Astrocyte of the spinal cord (primary cell): ENCODE results near the gene ZFHX3.

ENCODE experiments used
- DNase-seq: peaks from one replicate; pipeline ENCODE4 v3.0.0; 2011; ENCODE audit warnings: low read depth, low spot score
- H3K4me3 ChIP-seq: 2 replicates; pipeline ENCODE4 v1.5.1; 2011; ENCODE audit warnings: low read depth, mild to moderate bottlenecking, low read length, moderate library complexity
- in situ Hi-C: cut with HindIII; loops from 2 replicates; pipeline ENCODE4 v1.10.0; 2017; ENCODE audit warnings: low sequenced_read_pairs
- TF ChIP-seq, protein P1 (sequence below): IDR thresholded peaks from 2 replicates; pipeline ENCODE4 v1.5.1; 2012; ENCODE audit warnings: low read depth, mild to moderate bottlenecking, low read length, inconsistent platforms

ZFHX3 gene

DNA sequence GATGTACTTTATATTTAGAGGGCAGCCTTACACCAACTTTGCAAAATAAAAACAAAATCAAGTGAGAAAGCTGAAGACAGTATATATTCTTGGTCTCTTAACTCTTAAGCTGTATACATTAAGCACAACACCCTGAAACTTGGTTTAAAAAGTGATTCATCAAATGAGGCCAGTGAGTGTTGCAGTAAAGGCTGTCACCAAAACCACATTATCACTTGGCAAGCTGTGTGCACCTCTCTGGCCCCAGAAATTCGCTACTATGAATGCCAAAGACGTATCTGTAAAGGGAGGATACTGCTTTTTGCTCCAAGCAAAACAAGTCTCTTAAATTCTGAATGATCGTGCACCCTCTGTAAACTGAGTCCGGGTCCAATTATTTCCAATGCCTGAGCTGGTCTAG lies 163.9 kb downstream of the ZFHX3 start:
- DNase-seq = peak; percentile 31
- in situ Hi-C loops = no loop called here
- TF ChIP-seq, protein P1, sequence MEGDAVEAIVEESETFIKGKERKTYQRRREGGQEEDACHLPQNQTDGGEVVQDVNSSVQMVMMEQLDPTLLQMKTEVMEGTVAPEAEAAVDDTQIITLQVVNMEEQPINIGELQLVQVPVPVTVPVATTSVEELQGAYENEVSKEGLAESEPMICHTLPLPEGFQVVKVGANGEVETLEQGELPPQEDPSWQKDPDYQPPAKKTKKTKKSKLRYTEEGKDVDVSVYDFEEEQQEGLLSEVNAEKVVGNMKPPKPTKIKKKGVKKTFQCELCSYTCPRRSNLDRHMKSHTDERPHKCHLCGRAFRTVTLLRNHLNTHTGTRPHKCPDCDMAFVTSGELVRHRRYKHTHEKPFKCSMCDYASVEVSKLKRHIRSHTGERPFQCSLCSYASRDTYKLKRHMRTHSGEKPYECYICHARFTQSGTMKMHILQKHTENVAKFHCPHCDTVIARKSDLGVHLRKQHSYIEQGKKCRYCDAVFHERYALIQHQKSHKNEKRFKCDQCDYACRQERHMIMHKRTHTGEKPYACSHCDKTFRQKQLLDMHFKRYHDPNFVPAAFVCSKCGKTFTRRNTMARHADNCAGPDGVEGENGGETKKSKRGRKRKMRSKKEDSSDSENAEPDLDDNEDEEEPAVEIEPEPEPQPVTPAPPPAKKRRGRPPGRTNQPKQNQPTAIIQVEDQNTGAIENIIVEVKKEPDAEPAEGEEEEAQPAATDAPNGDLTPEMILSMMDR = no peak

DNA sequence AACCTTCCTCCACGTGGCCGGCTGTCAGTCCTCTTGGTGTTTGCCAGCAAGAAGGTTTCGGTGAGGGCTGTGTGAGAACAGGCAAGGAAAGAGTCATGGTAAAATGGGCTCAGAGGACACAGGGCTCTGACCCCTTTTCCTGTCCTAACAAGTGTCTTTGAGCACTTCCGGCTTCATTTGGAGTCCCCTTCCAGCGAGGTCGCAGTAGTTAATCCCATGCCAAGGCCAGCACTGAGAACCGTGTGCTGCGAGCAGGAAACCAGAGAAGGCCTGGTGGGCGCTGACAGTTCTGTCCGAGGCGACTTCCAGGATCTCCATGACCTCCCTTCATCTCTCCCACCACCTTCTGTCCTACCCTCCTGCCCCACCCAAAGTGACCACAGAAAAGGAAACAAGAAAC lies 168.1 kb downstream of the ZFHX3 start:
- TF ChIP-seq, protein P1 = no peak
- in situ Hi-C loops = no loop called here
- H3K4me3 ChIP-seq = no peak overlapping the region
- no peak for DNase-seq

More for the DNA sequence above, 163.9 kb downstream of the ZFHX3 start:
- no peak overlapping the region for H3K4me3 ChIP-seq

DNA sequence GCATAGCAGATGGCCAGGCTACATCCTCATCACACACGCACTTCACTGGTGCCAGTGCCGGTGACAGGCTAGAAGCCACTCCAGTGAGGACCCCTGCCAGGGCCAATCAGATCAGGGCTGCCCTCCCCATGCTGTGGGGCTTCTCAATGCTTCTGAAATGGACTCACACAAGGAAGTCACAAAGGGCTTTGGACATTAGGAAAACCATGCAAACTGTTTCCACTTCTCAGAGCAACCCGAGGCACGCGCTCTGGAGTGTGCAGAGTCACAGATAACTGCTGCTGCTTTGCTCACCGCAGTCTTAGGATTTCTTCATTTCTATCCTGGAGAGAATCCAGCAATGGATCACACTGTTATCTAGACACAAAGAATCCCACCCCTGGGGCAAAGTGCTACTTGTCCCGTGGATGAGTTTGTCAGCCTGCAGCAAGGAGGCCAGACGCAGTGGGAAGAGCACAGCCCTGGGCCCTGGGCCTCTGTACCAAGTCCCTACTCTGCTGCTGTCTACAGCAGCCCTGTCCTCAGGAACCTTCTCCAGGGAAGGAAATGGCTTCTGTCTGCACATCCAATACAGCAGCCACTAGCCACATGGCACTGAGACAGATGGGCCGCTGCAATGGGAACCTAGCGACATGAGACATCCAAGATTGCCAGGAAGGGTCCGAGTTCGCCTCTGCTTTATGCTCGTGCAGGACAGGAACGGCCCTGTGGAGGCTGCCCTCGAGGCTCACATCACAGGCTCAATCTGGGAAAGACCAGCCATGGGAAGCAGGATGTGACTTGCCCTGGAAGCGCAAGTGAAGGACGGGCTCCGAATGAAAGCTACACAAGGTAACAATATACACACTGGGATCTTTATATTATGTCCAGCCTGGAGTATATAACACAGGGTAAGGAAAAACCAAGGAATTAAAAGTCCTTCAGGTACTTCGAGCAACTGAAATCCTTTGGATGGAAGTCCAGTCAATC lies 169.3 kb downstream of the ZFHX3 start:
- TF ChIP-seq, protein P1 = no peak
- DNase-seq = peak; percentile 56
- no peak overlapping the region for H3K4me3 ChIP-seq
- in situ Hi-C loops = no loop called here

DNA sequence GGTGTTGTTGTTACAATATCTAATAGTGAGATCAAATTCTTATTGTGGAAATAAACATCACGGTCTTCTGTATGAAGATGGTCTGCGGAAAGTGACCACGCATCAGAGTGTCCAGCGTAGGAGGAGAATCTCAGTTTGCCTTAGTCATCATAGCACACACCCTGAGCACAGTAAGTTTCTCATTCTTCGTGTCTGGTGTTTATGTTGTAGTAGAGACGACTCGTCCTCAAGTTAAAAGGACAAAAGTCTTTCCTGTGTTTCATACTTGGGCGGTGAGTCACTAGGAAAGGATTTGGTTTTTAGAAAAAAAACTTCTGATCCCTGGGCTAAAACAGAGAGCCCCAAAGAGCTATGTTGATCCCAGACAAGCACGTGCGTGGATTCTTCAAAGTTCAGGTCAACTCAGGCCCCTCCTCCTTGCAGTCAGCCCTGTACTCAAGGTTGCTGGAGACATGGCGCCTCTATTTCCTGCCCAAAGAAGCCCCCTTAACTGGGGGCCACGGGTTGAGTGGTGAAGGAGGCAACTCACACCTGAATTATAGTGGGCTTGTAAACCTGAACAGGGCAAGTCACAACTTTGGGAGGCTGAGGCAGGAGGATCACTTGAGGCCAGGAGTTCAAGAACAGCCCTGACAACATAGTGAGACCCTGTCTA lies 170.4 kb downstream of the ZFHX3 start:
- in situ Hi-C loops = no loop called here
- TF ChIP-seq, protein P1 = no peak
- peak; percentile 81 for DNase-seq
- H3K4me3 ChIP-seq = no peak overlapping the region

DNA sequence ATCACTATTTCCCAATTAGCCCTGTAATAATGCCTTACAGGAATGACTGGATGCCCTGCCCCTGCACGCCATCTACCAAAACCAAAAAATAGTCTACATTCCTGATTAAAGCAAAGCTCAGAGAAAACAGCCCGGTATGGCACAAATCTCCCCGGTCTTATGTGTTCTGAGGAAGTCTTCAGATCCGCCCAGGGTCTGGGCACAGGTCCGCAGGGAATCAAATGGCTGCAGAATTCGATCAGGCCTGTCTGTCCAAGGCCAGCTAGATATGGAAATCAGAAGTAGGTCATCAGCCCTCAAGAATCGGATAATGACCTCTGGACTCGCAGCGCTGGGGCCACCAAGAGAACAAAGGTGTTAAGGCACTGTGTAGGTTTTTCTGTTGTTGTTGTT lies 171.0 kb downstream of the ZFHX3 start:
- H3K4me3 ChIP-seq = no peak overlapping the region
- peak; percentile 40 for DNase-seq
- in situ Hi-C loops = no loop called here
- TF ChIP-seq, protein P1 = no peak

DNA sequence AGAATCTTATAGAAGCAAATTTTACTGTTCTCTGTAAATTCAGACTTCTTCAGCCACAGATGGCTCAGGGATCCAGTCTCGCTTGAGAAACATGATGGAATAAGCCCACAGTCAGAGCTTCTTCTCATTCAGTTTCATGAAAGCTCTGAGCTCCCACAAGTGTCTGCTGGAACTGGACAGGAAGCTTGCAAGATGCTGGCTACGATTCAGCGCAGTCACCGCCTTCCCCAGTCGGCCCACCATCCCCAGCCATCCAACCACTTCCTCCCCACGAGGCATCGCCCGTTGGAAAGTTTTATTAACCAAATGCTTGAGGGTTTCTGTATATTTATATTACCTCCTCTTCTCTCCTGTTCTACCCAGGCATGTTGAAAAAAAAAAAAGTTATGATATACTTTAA lies 171.7 kb downstream of the ZFHX3 start:
- H3K4me3 ChIP-seq = no peak overlapping the region
- peak; percentile 93 for DNase-seq
- in situ Hi-C loops = no loop called here
- TF ChIP-seq, protein P1 = no peak
